Measurements from ENCODE around the gene FBXO10. TPM values are rescaled to one million over a fixed set of nuclear protein-coding genes. Genes with fewer than 3 reads are reported as not detected.
A peak's percentile ranks its signal among the peaks of the same experiment; 100 is the strongest.
"Not testable (repeated sequence)": the region's sequence is repeated elsewhere in the genome, so short reads cannot be mapped to it uniquely, and the experiment has no call there.

The FBXO10 gene
- total RNA-seq (2014; rRNA removed; shearing (Covaris generic)), result 7.2 and 9.8 TPM in 2 replicates

GRCh38 chr9:37575921-37576721 lies at the start of gene FBXO10:
Gene FBXO10, minus strand, starts transcription at chr9:37576380. Its CDS starts 34,612 bp downstream, at chr9:37541768.
- DNase-seq (ENCODE audit: low spot score), result peak; percentile 46

GRCh38 chr9:37625758-37626147 lies 49.6 kb upstream of the FBXO10 start:
- no peak for DNase-seq (ENCODE audit: low spot score)

- no peak for DNase-seq (ENCODE audit: low spot score)
These were observed 49.0 kb upstream of the FBXO10 start for GRCh38 chr9:37625036-37625757.

GRCh38 chr9:37624073-37624472 lies 47.9 kb upstream of the FBXO10 start:
- no peak for DNase-seq (ENCODE audit: low spot score)

- DNase-seq (ENCODE audit: low spot score), result no peak
These were observed 47.1 kb upstream of the FBXO10 start for GRCh38 chr9:37623267-37623666.

- DNase-seq (ENCODE audit: low spot score), result no peak
These were observed 46.3 kb upstream of the FBXO10 start for GRCh38 chr9:37622462-37622861.

- no peak for DNase-seq (ENCODE audit: low spot score)
These were observed 45.3 kb upstream of the FBXO10 start for GRCh38 chr9:37621273-37622121.

GRCh38 chr9:37620396-37620795 lies 44.2 kb upstream of the FBXO10 start:
- DNase-seq (ENCODE audit: low spot score), result no peak

- no peak for DNase-seq (ENCODE audit: low spot score)
These were observed 43.6 kb upstream of the FBXO10 start for GRCh38 chr9:37619806-37620205.

GRCh38 chr9:37618817-37619216 lies 42.6 kb upstream of the FBXO10 start:
- DNase-seq (ENCODE audit: low spot score), result no peak

GRCh38 chr9:37617832-37618231 lies 41.7 kb upstream of the FBXO10 start:
- no peak for DNase-seq (ENCODE audit: low spot score)

GRCh38 chr9:37617161-37617560 lies 41.0 kb upstream of the FBXO10 start:
- DNase-seq (ENCODE audit: low spot score), result no peak

GRCh38 chr9:37611961-37612360 lies 35.8 kb upstream of the FBXO10 start:
- DNase-seq (ENCODE audit: low spot score), result no peak

- no peak for DNase-seq (ENCODE audit: low spot score)
These were observed 34.8 kb upstream of the FBXO10 start for GRCh38 chr9:37611014-37611413.

- DNase-seq (ENCODE audit: low spot score), result no peak
These were observed 33.7 kb upstream of the FBXO10 start for GRCh38 chr9:37609735-37610397.

GRCh38 chr9:37608250-37608649 lies 32.1 kb upstream of the FBXO10 start:
- DNase-seq (ENCODE audit: low spot score), result no peak

GRCh38 chr9:37604296-37604695 lies 28.1 kb upstream of the FBXO10 start:
- DNase-seq (ENCODE audit: low spot score), result no peak

- no peak for DNase-seq (ENCODE audit: low spot score)
These were observed 26.6 kb upstream of the FBXO10 start for GRCh38 chr9:37602817-37603216.

GRCh38 chr9:37602061-37602460 lies 25.9 kb upstream of the FBXO10 start:
- not testable (repeated sequence) for DNase-seq (ENCODE audit: low spot score)

- no peak for DNase-seq (ENCODE audit: low spot score)
These were observed 20.3 kb upstream of the FBXO10 start for GRCh38 chr9:37596504-37596903.

- no peak for DNase-seq (ENCODE audit: low spot score)
These were observed 17.8 kb upstream of the FBXO10 start for GRCh38 chr9:37593883-37594448.
